GM12892 (cell line): Measurements from ENCODE around the gene ANKRD22.

ENCODE experiments used
- POLR2A ChIP-seq: IDR thresholded peaks from 2 replicates; pipeline ENCODE4 v1.6.1; 2011; ENCODE audit warnings: low read depth, low read length, control low read depth
- POLR2AphosphoS5 ChIP-seq: IDR thresholded peaks from 2 replicates; pipeline ENCODE4 v1.6.1; 2011; ENCODE audit warnings: low read depth, low read length, control low read depth
- TAF1 ChIP-seq: IDR thresholded peaks from 2 replicates; pipeline ENCODE4 v1.6.1; 2011; ENCODE audit warnings: low read depth, mild to moderate bottlenecking, control low read depth, low read length, borderline replicate concordance

DNA sequence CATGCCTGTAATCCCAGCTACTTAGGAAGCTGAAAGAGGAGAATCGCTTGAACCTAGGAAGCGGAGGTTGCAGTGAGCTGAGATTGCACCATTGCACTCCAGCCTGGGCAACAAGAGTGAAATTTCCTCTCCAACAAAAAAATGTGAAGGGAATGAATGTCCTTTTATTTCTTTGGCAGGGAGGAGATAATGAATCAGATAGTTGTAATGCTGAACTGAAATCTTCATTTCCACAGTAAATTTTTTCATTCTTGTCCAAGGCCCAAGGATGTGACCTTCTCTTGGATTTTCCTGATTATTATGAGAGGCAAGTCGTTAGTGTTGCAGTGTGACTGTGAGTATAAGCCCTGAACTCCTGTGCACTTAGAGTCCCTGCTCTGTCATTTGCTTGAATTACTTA lies 42.0 kb upstream of the ANKRD22 start:
- no peak for TF ChIP-seq POLR2AphosphoS5
- TF ChIP-seq POLR2A = no peak
- TF ChIP-seq TAF1 = no peak
